ENCODE data around the gene ANKRD13C.

GRCh38 chr1:70265946-70266345, 88.6 kb downstream of the ANKRD13C start:
- TF ChIP-seq, protein P1, sequence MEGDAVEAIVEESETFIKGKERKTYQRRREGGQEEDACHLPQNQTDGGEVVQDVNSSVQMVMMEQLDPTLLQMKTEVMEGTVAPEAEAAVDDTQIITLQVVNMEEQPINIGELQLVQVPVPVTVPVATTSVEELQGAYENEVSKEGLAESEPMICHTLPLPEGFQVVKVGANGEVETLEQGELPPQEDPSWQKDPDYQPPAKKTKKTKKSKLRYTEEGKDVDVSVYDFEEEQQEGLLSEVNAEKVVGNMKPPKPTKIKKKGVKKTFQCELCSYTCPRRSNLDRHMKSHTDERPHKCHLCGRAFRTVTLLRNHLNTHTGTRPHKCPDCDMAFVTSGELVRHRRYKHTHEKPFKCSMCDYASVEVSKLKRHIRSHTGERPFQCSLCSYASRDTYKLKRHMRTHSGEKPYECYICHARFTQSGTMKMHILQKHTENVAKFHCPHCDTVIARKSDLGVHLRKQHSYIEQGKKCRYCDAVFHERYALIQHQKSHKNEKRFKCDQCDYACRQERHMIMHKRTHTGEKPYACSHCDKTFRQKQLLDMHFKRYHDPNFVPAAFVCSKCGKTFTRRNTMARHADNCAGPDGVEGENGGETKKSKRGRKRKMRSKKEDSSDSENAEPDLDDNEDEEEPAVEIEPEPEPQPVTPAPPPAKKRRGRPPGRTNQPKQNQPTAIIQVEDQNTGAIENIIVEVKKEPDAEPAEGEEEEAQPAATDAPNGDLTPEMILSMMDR (IDR thresholded peaks at IDR 0.05; ENCODE audit: low read length) = no peak
- no peak for TF ChIP-seq EZH2phosphoT487 (IDR thresholded peaks at IDR 0.05; ENCODE audit: low read length)
- TF ChIP-seq EZH2 (optimal IDR thresholded peaks at IDR 0.05; ENCODE audit: low read depth, low read length) = no peak

Data from MM.1S (cell line).